ENCODE results near the gene SCEL.
"Not testable (repeated sequence)": the region's sequence is repeated elsewhere in the genome, so short reads cannot be mapped to it uniquely, and the experiment has no call there.

Gene SCEL

DNA sequence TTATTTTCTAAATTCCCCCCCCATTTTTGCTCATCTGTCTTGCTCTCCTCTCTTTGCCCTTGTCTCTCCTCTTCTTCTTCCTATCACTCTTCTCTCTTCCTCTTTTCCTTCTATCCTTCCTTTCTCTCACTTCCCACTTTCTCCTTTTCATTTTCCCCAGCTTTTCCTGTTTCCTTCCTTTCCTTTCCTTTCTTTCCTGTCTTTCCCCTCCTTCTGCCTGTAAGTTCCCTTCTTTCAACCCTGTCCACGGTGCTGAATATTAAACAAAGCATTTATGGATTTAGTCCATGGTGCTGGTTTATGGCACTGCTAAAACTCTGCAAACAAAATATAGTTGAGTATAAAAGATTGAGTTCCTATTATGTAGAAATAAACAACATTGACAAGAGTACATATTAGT is 27.6 kb downstream of the SCEL start:
- no peak for DNase-seq

GRCh38 chr13:77565635-77566034 is 30.1 kb downstream of the SCEL start:
- DNase-seq: no peak

GRCh38 chr13:77571956-77572355 is 36.5 kb downstream of the SCEL start:
- DNase-seq: no peak

DNA sequence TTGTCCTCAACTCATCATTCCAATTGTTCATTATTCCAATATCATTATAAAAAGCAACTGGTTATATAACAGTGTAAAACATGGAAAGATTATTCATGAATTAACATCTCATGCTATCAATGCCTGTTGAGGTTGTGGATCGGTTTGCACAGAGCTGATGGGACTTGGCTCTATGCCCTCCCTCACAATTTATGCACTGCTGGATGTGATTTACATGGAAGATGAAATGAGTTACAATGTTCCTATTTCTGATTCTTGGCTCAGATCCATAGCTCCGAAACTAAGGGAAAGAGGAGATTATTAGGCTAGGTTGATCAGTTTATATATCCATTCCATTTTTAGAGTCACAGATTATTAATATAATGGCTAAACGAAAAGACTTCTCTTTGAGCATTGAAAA is 38.6 kb downstream of the SCEL start:
- DNase-seq: no peak

DNA sequence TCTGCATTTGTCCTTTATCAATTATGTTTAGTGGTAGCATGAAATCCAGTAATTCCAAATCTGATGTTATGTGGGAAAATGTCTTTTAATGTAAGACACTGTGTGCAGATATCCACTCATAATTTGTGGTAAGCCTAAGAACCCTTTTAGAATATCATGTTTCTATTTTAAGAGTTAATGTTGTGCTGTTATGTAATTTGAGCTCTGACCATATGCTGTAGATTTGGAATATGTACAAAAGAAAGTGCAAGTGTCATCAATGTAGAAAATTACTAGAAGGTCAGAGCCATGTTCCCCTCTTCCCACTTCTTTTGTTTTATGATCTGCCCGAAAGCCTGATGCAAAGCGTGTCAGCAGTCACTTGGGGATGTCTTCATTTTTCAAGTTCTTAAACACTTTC is 44.5 kb downstream of the SCEL start:
- no peak for DNase-seq

GRCh38 chr13:77580748-77581147 is 45.2 kb downstream of the SCEL start:
- no peak for DNase-seq

DNA sequence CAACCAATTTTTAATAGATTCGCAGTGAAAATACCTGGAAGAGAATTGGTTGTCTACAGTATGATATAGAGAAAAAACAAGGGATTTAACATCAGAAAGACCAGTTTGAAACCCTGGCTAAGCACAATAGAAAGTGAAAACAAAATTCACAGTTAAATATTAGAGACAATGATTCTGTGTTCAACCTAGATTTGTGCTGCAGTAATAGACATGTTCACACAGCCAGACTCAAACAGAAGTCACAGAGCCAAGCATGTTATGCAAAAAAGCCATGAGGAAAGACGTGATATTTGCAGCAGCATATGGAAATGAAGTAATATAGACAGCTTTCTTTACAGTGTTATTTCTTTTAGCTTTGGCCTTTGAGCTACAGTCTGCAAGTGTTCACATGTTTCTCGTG is 48.1 kb downstream of the SCEL start:
- DNase-seq: no peak

DNA sequence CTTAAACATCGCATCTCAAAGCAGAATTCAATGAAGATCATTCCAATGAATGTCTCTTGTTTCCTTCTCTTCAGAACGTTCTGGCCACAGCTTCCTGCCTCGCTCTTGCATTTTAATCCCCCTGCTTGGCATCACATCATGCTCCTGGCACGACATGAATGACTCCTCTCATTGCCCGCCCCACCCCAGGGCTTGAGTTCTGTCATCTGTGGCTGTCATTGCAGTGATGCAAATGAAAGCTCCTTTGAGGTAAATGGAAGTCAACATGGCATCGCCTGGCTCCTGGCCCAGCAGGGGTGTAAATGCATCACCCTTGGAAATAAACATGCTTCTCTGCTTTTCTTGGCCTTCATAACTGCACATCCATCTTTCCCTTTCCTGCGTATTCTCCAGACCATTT is 48.6 kb downstream of the SCEL start:
- no peak for DNase-seq

- no peak for DNase-seq
Measured at GRCh38 chr13:77595166-77595810, 59.8 kb downstream of the SCEL start.

DNA sequence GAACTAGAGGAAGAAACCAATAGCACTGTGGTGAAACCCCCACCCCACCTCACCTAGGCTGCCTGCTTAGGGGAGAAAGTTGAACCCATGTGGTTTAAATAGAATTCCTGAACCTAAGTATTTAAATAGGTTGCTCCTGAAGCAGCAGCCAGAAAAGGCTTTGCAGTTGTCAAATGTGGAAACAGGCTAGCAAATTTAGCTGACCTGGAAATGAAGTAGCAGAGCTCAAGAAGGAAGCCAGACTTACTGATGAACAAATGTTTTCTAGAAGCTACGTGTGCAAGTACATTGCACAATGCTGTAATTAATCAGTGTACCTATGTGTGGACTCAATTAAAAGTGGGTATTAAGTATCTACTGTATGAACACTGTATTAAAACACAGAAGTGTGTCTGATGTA is 61.3 kb downstream of the SCEL start:
- no peak for DNase-seq

- DNase-seq: no peak
Measured at GRCh38 chr13:77599351-77599750, 63.8 kb downstream of the SCEL start.

- no peak for DNase-seq
Measured at GRCh38 chr13:77600701-77601100, 65.2 kb downstream of the SCEL start.

DNA sequence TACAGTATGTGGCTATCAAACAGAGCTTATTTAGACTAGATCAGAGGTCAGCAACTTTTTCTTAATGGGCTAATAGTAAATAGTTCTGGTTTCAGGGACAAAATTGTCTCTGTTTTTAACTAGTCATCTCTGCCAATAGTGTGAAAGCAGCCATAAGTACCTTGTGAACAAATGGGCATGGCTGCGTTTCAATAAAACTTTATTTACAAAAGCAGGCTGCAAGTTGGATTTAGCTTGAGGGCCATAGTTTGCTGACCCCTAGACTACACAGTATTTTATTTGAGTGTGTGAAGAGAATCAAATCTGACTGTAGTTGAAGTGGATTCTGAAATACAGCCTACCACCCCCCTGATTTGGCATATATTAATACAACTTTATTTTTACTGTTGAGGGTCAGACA is 75.6 kb downstream of the SCEL start:
- DNase-seq: no peak

GRCh38 chr13:77616027-77616426 is 80.5 kb downstream of the SCEL start:
- no peak for DNase-seq

- no peak for DNase-seq
Measured at GRCh38 chr13:77619655-77620054, 84.1 kb downstream of the SCEL start.

DNA sequence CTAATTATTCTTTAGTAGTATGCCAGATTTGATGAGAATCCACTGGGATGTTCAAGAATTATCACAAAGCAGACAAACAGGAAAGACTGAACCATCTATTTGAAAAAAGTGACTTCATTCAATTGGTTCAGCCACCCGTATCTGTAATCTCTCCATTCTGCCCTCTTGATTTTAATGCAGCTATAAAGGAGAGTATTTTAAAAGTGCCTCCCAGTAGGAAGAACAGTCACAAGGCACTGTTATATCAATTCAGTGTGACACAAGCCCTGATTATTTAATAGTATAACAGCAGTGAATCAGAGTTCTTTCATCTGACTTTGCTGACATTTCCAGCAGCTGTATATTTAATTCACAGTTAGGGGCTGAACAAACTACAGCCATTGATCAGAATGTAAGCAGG is 84.6 kb downstream of the SCEL start:
- no peak for DNase-seq

DNA sequence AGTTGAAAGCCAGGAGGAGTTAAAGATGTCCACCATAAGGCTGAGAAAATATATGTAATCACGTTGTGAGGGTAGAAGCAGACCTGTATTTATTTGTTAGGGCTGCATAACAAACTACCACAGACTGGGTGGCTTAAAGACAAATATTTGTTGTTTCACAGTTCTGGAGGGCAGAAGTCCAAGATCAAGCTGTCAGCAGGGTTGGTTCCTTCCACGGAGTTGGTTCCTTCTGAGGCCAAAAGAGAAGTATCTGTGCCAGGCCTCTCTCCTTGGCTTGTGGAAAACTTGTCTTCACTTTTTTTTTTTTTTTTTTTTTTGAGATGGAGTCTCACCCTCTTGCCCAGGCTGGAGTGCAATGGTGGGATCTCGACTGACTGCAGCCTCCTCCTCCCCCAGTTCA is 88.3 kb downstream of the SCEL start:
- no peak for DNase-seq

GRCh38 chr13:77628170-77628569 is 92.7 kb downstream of the SCEL start:
- DNase-seq: no peak

DNA sequence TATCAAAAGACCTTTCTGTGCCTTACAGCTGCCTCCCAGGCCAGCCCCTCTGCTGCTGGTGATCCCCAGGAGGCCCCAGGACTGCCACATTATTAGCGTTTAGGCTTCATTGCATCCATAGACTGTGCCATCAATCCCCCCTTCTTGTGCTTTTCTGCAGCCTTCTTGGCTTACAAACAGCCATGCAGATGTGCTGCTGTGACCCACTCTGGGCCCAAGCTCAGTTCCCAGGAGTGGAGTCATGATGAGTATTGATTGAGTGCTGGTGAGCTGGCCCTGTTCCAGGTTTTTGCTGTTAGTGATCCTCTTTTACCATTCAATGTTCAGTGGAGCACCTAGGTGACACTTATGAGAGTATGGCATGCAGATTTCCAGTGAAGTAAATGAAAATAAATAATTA is 102.1 kb downstream of the SCEL start:
- no peak for DNase-seq

DNA sequence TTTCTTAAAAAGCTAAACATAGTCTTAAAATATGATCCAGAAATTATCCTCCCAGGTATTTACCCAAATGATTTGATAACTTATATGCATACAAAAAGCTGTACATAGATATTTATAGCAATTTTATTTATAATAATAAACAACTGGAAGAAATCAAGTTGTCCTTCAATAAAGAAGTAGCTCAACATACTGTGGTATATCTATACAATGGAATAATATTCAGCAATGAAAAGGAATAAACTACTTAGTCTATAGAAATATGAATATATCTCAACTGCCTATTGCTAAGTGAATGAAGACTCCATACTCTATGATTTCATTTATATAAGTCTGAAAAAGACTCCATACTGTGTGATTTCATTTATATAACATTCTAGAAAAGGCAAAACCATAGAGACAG is 114.9 kb downstream of the SCEL start:
- DNase-seq: no peak

GRCh38 chr13:77653301-77653700 is 117.8 kb downstream of the SCEL start:
- DNase-seq: no peak

DNA sequence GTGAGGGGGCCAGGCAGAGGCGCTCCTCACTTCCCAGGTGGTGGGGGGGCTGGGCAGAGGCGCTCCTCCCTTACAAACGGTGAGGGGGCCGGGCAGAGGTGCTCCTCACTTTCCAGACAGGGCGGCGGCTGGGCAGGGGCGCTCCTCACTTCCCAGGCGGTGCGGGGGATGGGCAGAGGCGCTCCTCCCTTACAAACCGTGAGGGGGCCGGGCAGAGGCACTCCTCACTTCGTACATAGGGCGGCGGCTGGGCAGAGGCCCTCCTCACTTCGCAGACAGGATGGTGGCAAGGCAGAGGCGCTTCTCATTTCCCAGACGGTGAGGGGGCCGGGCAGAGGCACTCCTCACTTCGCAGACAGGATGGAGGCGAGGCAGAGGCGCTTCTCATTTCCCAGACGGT is 124.5 kb downstream of the SCEL start:
- DNase-seq: not testable (repeated sequence)

DNA sequence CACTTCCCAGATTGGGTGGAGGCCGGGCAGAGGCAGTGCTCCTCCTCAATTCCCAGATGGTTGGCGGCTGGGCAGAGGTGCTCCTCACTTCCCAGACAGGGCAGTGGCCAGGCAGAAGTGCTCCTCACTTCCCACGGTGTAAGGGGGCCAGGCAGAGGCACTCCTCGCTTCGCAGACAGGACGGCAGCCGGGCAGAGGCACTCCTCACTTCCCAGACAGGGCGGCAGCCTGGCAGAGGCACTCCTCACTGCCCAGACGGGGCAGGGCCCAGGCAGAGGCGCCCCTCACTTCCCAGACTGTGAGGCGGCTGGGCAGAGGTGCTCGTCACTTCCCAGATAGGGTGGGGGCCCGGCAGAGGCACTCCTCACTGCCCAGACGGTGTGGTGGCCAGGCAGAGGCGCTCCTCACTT is 125.3 kb downstream of the SCEL start:
- no peak for DNase-seq

- not testable (repeated sequence) for DNase-seq
Measured at GRCh38 chr13:77662301-77662700, 126.8 kb downstream of the SCEL start.

DNA sequence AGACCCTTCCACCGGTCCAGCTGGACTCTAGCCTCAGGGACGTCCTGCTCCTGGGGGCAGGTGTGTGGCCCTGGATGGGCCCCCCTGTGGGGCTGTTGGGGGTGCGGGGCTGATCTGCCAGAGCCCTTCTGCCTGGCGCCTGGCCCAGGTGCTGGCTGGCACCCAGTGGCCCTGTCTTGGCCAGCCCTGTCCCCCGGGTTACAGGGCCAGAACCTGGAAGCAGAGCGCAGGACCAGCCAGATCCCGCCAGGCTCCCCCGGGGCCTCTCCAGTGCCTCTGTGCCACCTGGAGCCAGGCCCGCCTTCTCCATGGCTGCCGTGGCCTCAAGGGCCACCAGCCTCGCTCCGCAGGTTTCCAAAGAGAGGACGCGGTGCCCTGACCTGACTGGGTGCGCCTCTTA is 127.3 kb downstream of the SCEL start:
- not testable (repeated sequence) for DNase-seq

DNA sequence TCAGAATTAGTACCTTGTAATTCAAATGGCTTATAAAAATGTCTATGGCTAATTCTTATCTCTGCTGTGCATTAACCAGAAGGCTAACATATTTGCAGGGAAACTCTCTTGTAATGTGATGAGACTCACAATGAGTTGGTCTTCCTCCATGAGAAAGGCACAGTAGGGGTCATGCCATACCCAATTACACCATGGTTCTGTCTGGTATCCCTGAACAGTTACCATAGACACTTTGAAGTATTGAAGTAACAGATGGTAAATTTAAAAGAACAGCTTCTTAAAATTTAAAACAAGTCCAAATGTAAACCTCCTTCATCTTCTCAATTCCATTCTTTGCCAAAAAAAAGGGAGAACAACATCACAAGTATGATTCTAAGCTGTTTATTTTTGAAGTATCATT is 139.3 kb downstream of the SCEL start:
- DNase-seq: no peak

All from CD4-positive, alpha-beta T cell treated with Interleukin-6 for 4 hours (primary cell).